Measurements from ENCODE around the gene BCL11A. TPM values are rescaled to one million over a fixed set of nuclear protein-coding genes. Genes with fewer than 3 reads are reported as not detected.

Gene BCL11A
- total RNA-seq, 1 experiment from 2014 or later = 91.4 TPM

DNA sequence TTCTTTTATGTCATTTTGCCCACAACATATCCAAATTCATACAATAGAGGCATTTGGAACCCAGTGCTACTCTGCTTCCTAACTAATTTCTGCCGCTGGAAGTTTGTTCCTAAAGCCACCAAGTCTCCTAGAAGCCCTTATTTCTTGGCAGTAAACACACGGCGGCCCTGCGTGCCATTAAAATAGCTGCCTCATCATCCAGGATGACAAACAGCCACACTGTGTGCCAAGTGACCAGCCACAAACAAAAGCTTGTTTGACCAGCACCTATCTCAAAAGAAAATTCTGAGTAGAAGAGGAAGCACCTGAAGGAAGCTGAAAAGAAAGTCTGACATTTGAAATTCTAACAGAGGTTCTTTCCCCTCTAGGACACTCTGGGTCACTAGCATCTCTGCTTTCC is 64.2 kb downstream of the BCL11A start:
- Histone ChIP-seq H3K23ac (ENCODE audit: insufficient read length, low read depth, low read length) (no peak overlapping the region), H3K27ac (ENCODE audit: insufficient read length, low read depth, low read length) (no peak overlapping the region), H3K79me1 (ENCODE audit: insufficient read depth, low read depth, low read length, poor library complexity, severe bottlenecking) (peaks cover 11% of the 10 kb centered on the region), H4K5ac (ENCODE audit: insufficient read length, low read depth, low read length) (no peak overlapping the region), H2AK5ac (ENCODE audit: insufficient read length, low read length) (no peak overlapping the region), H3K79me2 (ENCODE audit: insufficient read depth, low read length) (no peaks in the 10 kb centered on the region; the same call in 1 of the 2 replicates), H3T11ph (ENCODE audit: low read length) (no peak overlapping the region), H2AFZ (ENCODE audit: low read length) (no peak overlapping the region), H3K9ac (ENCODE audit: extremely low read depth, insufficient read length, low read length) (no peak overlapping the region), H3K27me3 (ENCODE audit: insufficient read depth, low read length) (no peaks in the 10 kb centered on the region), H3K56ac (ENCODE audit: insufficient read length, low read depth, low read length) (no peak overlapping the region), H4K8ac (replicated peaks; ENCODE audit: insufficient read length, low read depth, low read length) (no peak overlapping the region), H3K4me1 (ENCODE audit: insufficient read depth, low read length) (peaks cover 3% of the 10 kb centered on the region), H2BK20ac (ENCODE audit: low read depth, low read length, poor library complexity, severe bottlenecking) (no peak overlapping the region), H3K23me2 (ENCODE audit: insufficient read length, low read depth, low read length, poor library complexity, severe bottlenecking) (no peaks in the 10 kb centered on the region), H2BK5ac (ENCODE audit: insufficient read length, low read length) (no peak overlapping the region), H3K9me3 (ENCODE audit: control insufficient read depth, low read depth, low read length) (no peaks in the 10 kb centered on the region), H4K91ac (ENCODE audit: insufficient read length, low read depth, low read length) (no peak overlapping the region), H3K4me2 (ENCODE audit: insufficient read depth, insufficient read length, low read length) (no peak overlapping the region), H3K4ac (ENCODE audit: low read depth, low read length) (no peak overlapping the region), H2BK120ac (ENCODE audit: low read depth, low read length, poor library complexity, severe bottlenecking) (no peak overlapping the region), H2BK12ac (ENCODE audit: insufficient read length, low read depth, low read length) (no peak overlapping the region), H3K14ac (ENCODE audit: insufficient read depth, low read length) (no peak overlapping the region), H2BK15ac (ENCODE audit: low read depth, low read length) (no peak overlapping the region), H3K18ac (ENCODE audit: insufficient read length, low read depth, low read length) (no peak overlapping the region), H4K20me1 (ENCODE audit: control insufficient read depth, insufficient read depth, insufficient read length) (no peaks in the 10 kb centered on the region)
- no CpG with 5 or more reads among the region's 4 CpGs for WGBS (ENCODE audit: extremely low coverage, insufficient read length, low lambda C conversion rate)
- Mint-ChIP-seq H3K36me3 (ENCODE audit: insufficient read depth in 1 of 3, low read depth in 3 of 3) (peaks cover 3 to 39% (median 7%) of the 10 kb centered on the region in 3 experiments; a peak in 5 of 7 replicates), H3K9me3 (no peaks in the 10 kb centered on the region), H3K27ac (peak overlapping the region in 2 of 3 experiments; percentile 8 to 66; a peak in 2 of 7 replicates), H3K27me3 (ENCODE audit: low read depth) (no peaks in the 10 kb centered on the region), H3K4me1 (peaks cover 50 to 57% of the 10 kb centered on the region in 2 experiments), H3K4me3 (no peak overlapping the region)
- TF ChIP-seq, protein P1, sequence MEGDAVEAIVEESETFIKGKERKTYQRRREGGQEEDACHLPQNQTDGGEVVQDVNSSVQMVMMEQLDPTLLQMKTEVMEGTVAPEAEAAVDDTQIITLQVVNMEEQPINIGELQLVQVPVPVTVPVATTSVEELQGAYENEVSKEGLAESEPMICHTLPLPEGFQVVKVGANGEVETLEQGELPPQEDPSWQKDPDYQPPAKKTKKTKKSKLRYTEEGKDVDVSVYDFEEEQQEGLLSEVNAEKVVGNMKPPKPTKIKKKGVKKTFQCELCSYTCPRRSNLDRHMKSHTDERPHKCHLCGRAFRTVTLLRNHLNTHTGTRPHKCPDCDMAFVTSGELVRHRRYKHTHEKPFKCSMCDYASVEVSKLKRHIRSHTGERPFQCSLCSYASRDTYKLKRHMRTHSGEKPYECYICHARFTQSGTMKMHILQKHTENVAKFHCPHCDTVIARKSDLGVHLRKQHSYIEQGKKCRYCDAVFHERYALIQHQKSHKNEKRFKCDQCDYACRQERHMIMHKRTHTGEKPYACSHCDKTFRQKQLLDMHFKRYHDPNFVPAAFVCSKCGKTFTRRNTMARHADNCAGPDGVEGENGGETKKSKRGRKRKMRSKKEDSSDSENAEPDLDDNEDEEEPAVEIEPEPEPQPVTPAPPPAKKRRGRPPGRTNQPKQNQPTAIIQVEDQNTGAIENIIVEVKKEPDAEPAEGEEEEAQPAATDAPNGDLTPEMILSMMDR (conservative IDR thresholded peaks at IDR 0.05) = no peak
- DNase-seq = no peak
